ENCODE data around the gene RHCG.
A peak's percentile ranks its signal among the peaks of the same experiment; 100 is the strongest.

The RHCG gene

GRCh38 chr15:89459271-89460038, 36.9 kb downstream of the RHCG start:
- Histone ChIP-seq H4K20me1 (ENCODE audit: insufficient read depth, low read length) (no peaks in the 10 kb centered on the region), H3F3A (ENCODE audit: insufficient read depth, low read length) (no peaks in the 10 kb centered on the region), H3K9me3 (replicated peaks; ENCODE audit: insufficient read depth, low read length) (no peaks in the 10 kb centered on the region), H3K79me2 (ENCODE audit: low read length) (no peaks in the 10 kb centered on the region), H3K27ac (ENCODE audit: low read length) (no peak overlapping the region), H3K9me2 (replicated peaks; ENCODE audit: insufficient read depth, low read length) (no peaks in the 10 kb centered on the region), H3K27me3 (replicated peaks; ENCODE audit: insufficient read depth, low read length) (no peaks in the 10 kb centered on the region), H3K4me1 (ENCODE audit: low read length) (0 out of 2 replicates have a peak, but pooled peaks cover 5% of the 10 kb centered on the region), H3K4me2 (ENCODE audit: low read depth, low read length) (no peak overlapping the region), H3K36me3 (replicated peaks; ENCODE audit: insufficient read depth, low read length) (no peaks in the 10 kb centered on the region), H3K9ac (ENCODE audit: low read length) (no peak overlapping the region), H2AFZ (ENCODE audit: low read length) (no peak overlapping the region), H3K4me3 (ENCODE audit: low read length) (no peak overlapping the region)
- no peak for DNase-seq
- TF ChIP-seq CTCF (IDR thresholded peaks at IDR 0.05; ENCODE audit: low read length) (no peak), EZH2 (optimal IDR thresholded peaks at IDR 0.05; ENCODE audit: low read depth, low read length) (no peak), EZH2phosphoT487 (IDR thresholded peaks at IDR 0.05; ENCODE audit: low read length) (no peak)

GRCh38 chr15:89458440-89458839, 37.9 kb downstream of the RHCG start:
- H3K9ac ChIP-seq (ENCODE audit: low read length), result no peak overlapping the region
- H3K27me3 ChIP-seq (replicated peaks; ENCODE audit: insufficient read depth, low read length), result no peaks in the 10 kb centered on the region
- H3K4me3 ChIP-seq (ENCODE audit: low read length), result no peak overlapping the region
- no peak overlapping the region for H2AFZ ChIP-seq (ENCODE audit: low read length)
- H4K20me1 ChIP-seq (ENCODE audit: insufficient read depth, low read length), result no peaks in the 10 kb centered on the region
- DNase-seq, result no peak
- H3K79me2 ChIP-seq (ENCODE audit: low read length), result no peaks in the 10 kb centered on the region
- H3K9me2 ChIP-seq (replicated peaks; ENCODE audit: insufficient read depth, low read length), result no peaks in the 10 kb centered on the region
- H3F3A ChIP-seq (ENCODE audit: insufficient read depth, low read length), result no peaks in the 10 kb centered on the region
- H3K36me3 ChIP-seq (replicated peaks; ENCODE audit: insufficient read depth, low read length), result no peaks in the 10 kb centered on the region
- H3K27ac ChIP-seq (ENCODE audit: low read length), result no peak overlapping the region
- TF ChIP-seq CTCF (IDR thresholded peaks at IDR 0.05; ENCODE audit: low read length), result no peak
- H3K4me2 ChIP-seq (ENCODE audit: low read depth, low read length), result no peak overlapping the region
- 0 out of 2 replicates have a peak, but pooled peaks cover 5% of the 10 kb centered on the region for H3K4me1 ChIP-seq (ENCODE audit: low read length)
- H3K9me3 ChIP-seq (replicated peaks; ENCODE audit: insufficient read depth, low read length), result no peaks in the 10 kb centered on the region

- Histone ChIP-seq H3F3A (ENCODE audit: insufficient read depth, low read length) (no peaks in the 10 kb centered on the region), H3K4me1 (ENCODE audit: low read length) (0 out of 2 replicates have a peak, but pooled peaks cover 5% of the 10 kb centered on the region), H3K9ac (ENCODE audit: low read length) (no peak overlapping the region), H3K4me2 (ENCODE audit: low read depth, low read length) (peak overlapping the region; percentile 19; the same call in 1 of the 2 replicates), H3K79me2 (ENCODE audit: low read length) (no peaks in the 10 kb centered on the region), H3K27ac (ENCODE audit: low read length) (no peak overlapping the region), H3K36me3 (replicated peaks; ENCODE audit: insufficient read depth, low read length) (no peaks in the 10 kb centered on the region), H4K20me1 (ENCODE audit: insufficient read depth, low read length) (no peaks in the 10 kb centered on the region), H2AFZ (ENCODE audit: low read length) (peak overlapping the region; percentile 65; the same call in 1 of the 2 replicates), H3K9me2 (replicated peaks; ENCODE audit: insufficient read depth, low read length) (no peaks in the 10 kb centered on the region), H3K4me3 (ENCODE audit: low read length) (no peak overlapping the region), H3K27me3 (replicated peaks; ENCODE audit: insufficient read depth, low read length) (no peaks in the 10 kb centered on the region), H3K9me3 (replicated peaks; ENCODE audit: insufficient read depth, low read length) (no peaks in the 10 kb centered on the region)
- TF ChIP-seq EZH2 (optimal IDR thresholded peaks at IDR 0.05; ENCODE audit: low read depth, low read length) (no peak), EZH2phosphoT487 (IDR thresholded peaks at IDR 0.05; ENCODE audit: low read length) (no peak), CTCF (IDR thresholded peaks at IDR 0.05; ENCODE audit: low read length) (no peak)
- peak; percentile 48 for DNase-seq
These were observed 39.3 kb downstream of the RHCG start for GRCh38 chr15:89457086-89457485.
